Activated CD4-positive, alpha-beta T cell treated with anti-CD3 and anti-CD28 coated beads for 48 hours (primary cell): ENCODE results near the gene MRPL22.
A peak's percentile ranks its signal among the peaks of the same experiment; 100 is the strongest.
"Not testable (repeated sequence)": the region's sequence is repeated elsewhere in the genome, so short reads cannot be mapped to it uniquely, and the experiment has no call there.

ENCODE experiments used
- DNase-seq: peaks from one replicate; pipeline ENCODE4 v3.0.0-alpha.2; 2020

Gene MRPL22

GRCh38 chr5:154943527-154943926 is 2.7 kb downstream of the MRPL22 start:
- DNase-seq, result no peak

GRCh38 chr5:154944716-154945115 is 3.8 kb downstream of the MRPL22 start:
- DNase-seq, result no peak

- DNase-seq, result no peak
Measured at GRCh38 chr5:154945695-154946301, 4.9 kb downstream of the MRPL22 start.

GRCh38 chr5:154947778-154948177 is 6.9 kb downstream of the MRPL22 start:
- DNase-seq, result no peak

- DNase-seq, result no peak
Measured at GRCh38 chr5:154948313-154948712, 7.4 kb downstream of the MRPL22 start.

- DNase-seq, result no peak
Measured at GRCh38 chr5:154949781-154950180, 8.9 kb downstream of the MRPL22 start.

- no peak for DNase-seq
Measured at GRCh38 chr5:154956712-154957111, 15.8 kb downstream of the MRPL22 start.

GRCh38 chr5:154962494-154962893 is 21.6 kb downstream of the MRPL22 start:
- no peak for DNase-seq

GRCh38 chr5:154966081-154966841 is 25.4 kb downstream of the MRPL22 start:
- DNase-seq, result no peak

GRCh38 chr5:154966874-154967273 is 26.0 kb downstream of the MRPL22 start:
- DNase-seq, result no peak

GRCh38 chr5:154967421-154968024 is 26.6 kb downstream of the MRPL22 start:
- no peak for DNase-seq

- DNase-seq, result no peak
Measured at GRCh38 chr5:154968953-154969352, 28.1 kb downstream of the MRPL22 start.

- no peak for DNase-seq
Measured at GRCh38 chr5:154970759-154971158, 29.9 kb downstream of the MRPL22 start.

GRCh38 chr5:154971501-154971900 is 30.6 kb downstream of the MRPL22 start:
- no peak for DNase-seq

- DNase-seq, result peak; percentile 5
Measured at GRCh38 chr5:154972476-154973080, 31.7 kb downstream of the MRPL22 start.

- DNase-seq, result not testable (repeated sequence)
Measured at GRCh38 chr5:154976082-154976481, 35.2 kb downstream of the MRPL22 start.

- no peak for DNase-seq
Measured at GRCh38 chr5:154977409-154977808, 36.5 kb downstream of the MRPL22 start.

- DNase-seq, result not testable (repeated sequence)
Measured at GRCh38 chr5:154978294-154978693, 37.4 kb downstream of the MRPL22 start.

GRCh38 chr5:154984946-154985516 is 44.2 kb downstream of the MRPL22 start:
- no peak for DNase-seq

GRCh38 chr5:154986151-154986550 is 45.3 kb downstream of the MRPL22 start:
- DNase-seq, result no peak

- DNase-seq, result no peak
Measured at GRCh38 chr5:154989626-154990025, 48.8 kb downstream of the MRPL22 start.

- DNase-seq, result no peak
Measured at GRCh38 chr5:154993461-154993860, 52.6 kb downstream of the MRPL22 start.

GRCh38 chr5:154995679-154996078 is 54.8 kb downstream of the MRPL22 start:
- DNase-seq, result no peak
